H1 (cell line): Measurements from ENCODE around the gene PTPRT. TPM values are rescaled to one million over a fixed set of nuclear protein-coding genes. Genes with fewer than 3 reads are reported as not detected.

Source experiments
- GTF2F1 ChIP-seq: IDR thresholded peaks from 2 replicates; pipeline ENCODE4 v1.6.1; 2012; ENCODE audit warnings: low read depth, low read length, improper control_type of control experiment, borderline replicate concordance
- polyA plus RNA-seq, 7 experiments: library from polyadenylated mRNA; depleted of rRNA in 3 of 7; stranded (reverse) in 5 of 7; unstranded in 2 of 7; fragments of >200 nt in 5 of 7; fragments of 200-250 nt in 2 of 7; gene quantifications; 1 replicate in 5 of 7; 2 replicates in 1 of 7; 4 replicates in 1 of 7; pipeline versions ENCODE4 v1.2.1 to v1.2.3, GENCODE V29; 2011 to 2013; ENCODE audit warnings: missing spikeins in 2 of 7, mixed read lengths in 2 of 7
- total RNA-seq: library from RNA; stranded (reverse); fragmentation: NEBNext Ultra II Directional; extraction: Animal tissue kit (Norgen Biotek cat#: 25700); gene quantifications from 2 replicates; pipeline ENCODE4 v1.2.1, GENCODE V29; 2021

The PTPRT gene
- total and polyA plus RNA-seq, 2 of the 8 experiments (the other 6 are each of a cell fraction or from before 2014, with no cell fraction given) = 0.33 to 1.8 TPM

DNA sequence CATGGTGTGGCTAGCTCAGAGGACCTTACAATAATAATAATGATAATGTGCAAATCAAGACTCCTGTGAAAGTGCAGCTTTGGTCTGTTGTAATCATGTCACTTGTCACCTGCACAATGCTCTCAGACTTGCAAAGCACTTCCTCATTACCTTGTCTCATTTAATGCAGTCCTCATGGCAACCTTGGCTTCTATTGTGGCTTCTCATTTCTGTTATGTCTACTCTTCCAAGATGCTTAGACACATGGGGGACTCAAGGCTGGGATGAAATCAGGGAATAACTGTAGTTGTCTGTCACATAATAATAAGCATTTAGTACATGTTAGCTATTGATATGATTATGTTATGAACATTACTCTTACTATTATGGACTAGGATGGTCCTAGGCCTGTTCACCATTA lies 484.2 kb downstream of the PTPRT start (continued):
- TF ChIP-seq GTF2F1 = no peak
